RKO (cell line): ENCODE results near the gene HSCB.
"Not testable (repeated sequence)": the region's sequence is repeated elsewhere in the genome, so short reads cannot be mapped to it uniquely, and the experiment has no call there.

Source experiments
- DNase-seq: peaks from one replicate; pipeline ENCODE4 v3.0.0-alpha.2; 2016; ENCODE audit warnings: low spot score

Gene HSCB

DNA sequence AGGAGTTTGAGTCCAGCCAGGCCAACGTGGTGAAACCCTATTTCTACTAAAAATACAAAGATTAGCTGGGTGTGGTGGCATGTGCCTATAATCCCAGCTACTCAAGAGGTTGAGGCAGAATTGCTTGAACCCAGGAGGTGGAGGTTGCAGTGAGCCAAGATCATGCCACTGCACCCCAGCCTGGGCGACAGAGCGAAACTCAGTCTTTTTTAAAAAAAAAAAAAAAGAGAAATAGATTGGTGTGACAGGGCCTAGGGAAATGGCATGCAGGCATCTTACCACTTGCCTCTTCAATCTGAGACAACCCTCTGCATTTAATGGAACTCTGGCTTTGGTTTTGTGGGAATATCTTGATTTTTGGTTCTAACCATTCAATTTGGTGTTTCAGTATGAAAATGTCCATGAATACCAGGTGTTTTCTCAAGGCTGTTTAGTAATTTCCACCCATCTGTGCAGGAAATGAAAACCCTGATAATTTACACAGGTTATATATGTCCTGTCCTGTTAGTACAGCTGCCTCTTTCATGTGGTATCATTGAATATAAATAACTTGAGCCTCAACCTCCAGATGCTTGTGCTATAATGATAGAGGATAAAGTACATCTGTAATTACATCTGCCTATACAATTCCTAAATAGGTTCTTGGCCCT, 50.1 kb downstream of the HSCB start:
- DNase-seq, result no peak

DNA sequence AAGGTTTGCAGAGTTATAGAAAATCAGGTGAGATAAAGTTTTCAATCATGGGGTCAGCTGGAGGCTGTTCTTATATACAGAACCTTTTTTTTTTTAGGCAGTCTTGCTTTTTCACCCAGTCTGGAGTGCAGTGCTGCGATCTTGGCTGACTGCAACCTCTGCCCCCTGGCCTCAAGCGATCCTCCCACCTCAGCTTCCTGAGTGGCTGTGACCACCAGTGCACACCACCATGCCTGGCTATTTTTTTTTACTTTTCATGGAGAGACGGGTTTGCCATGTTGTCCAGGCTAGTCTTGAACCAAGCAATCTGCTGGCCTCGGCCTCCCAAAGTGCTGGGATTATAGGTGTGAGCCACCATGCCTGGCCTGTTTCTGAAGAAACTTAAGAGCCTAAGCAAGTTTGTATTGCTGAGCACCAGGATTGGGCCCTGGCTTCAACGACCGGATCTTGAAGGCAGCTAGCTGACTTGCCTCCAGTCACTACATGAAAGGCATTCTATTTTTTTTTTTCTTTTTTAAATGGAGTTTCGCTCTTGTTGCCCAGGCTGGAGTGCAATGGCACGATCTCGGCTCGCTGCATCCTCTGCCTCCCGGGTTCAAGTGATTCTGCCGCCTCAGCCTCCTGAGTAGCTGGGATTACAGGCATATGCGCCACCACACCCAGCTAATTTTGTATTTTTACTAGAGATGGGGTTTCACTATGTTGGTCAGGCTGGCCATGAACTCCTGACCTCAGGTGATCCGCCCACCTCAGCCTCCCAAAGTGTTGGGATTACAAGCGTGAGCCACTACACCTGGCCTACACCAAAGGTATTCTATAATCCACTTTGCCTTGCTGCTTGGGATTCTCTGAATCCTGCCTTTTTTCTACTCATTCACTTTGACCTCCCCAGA, 50.9 kb downstream of the HSCB start:
- DNase-seq, result no peak

GRCh38 chr22:28793976-28794584, 52.2 kb downstream of the HSCB start:
- DNase-seq, result no peak

GRCh38 chr22:28795071-28795693, 53.3 kb downstream of the HSCB start:
- no peak for DNase-seq

DNA sequence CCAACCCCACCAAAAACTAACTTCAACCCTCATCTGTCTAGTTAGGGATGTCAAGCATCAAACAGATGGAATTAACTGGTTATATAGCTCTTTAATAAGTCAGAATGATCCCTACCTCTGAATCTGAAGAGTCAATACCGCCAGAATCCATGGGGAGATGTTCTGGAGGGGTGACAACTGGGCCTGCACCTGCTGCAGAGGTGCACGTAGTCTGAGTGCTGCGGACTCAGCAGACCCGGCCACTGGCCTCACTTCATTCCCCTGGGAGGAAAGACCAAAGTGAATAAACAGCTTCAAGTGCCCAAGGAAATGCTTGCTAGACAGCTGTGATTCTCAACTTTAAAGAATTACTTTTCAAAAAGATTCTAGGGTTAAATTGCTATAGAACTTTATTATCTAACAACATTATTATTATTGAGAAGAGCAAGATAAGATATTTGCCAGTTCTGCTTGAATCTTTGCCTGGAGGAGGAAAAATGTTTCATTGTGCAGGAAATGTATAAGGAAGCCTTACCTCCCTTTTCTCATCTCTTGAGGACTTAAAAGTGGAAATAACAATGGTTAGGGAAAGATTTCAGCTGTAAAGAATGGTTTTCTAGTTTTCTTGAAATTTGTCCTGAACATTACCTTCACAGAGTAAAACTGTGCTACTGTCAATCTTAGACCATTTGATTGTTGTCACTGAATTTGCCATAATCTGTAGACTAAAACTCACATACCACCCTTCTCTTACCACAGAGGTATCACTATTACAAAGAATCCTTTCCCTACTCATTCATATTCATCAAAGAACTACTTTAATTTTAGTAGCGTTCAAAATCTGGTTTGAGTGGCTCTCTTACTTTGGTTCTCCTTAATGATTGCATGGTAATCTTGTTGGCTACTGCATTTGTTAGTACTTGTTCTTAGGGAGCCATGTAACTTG, 54.4 kb downstream of the HSCB start:
- no peak for DNase-seq

DNA sequence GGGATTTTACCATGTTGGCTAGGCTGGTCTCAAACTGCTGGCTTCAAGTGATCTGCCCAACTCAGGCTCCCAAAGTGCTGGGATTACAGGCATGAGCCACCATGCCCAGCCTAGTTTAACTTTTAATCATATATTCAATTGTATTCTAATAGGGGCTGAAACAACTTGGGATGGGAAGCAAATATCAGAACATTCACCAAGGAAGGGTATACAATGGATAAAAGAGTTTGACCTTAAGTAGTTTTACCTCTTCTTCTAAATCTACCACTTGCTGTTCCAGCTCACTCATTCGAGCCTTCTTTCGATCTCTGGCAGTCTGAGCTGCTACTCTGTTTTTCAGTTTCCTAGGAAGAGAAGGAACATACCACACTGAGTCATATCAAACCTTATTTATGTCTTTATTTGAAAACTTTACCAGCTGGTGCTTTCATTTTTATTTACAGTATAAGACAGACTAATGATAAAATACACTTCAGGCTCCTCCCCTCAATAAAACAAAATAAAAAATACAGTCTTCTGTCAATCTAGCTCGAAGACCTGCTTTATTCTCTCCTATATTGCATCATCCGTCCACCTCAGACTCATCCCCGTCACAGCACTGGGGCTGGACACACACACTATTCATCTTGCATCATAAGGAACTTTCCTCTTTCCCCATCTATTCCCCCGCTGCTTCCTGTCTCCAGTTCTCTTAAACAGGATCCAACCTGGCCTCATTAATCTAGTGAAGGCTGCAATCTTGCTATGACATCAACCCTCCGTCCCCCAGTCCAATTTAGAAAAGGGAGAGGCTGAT, 57.2 kb downstream of the HSCB start:
- DNase-seq, result peak; percentile 98

GRCh38 chr22:28799606-28800307, 57.9 kb downstream of the HSCB start:
- peak; percentile 40 for DNase-seq

GRCh38 chr22:28800308-28801041, 58.6 kb downstream of the HSCB start, which contains the start of gene XBP1:
TSS of gene XBP1 (minus strand) at chr22:28800569.
- peak; percentile 93 for DNase-seq

DNA sequence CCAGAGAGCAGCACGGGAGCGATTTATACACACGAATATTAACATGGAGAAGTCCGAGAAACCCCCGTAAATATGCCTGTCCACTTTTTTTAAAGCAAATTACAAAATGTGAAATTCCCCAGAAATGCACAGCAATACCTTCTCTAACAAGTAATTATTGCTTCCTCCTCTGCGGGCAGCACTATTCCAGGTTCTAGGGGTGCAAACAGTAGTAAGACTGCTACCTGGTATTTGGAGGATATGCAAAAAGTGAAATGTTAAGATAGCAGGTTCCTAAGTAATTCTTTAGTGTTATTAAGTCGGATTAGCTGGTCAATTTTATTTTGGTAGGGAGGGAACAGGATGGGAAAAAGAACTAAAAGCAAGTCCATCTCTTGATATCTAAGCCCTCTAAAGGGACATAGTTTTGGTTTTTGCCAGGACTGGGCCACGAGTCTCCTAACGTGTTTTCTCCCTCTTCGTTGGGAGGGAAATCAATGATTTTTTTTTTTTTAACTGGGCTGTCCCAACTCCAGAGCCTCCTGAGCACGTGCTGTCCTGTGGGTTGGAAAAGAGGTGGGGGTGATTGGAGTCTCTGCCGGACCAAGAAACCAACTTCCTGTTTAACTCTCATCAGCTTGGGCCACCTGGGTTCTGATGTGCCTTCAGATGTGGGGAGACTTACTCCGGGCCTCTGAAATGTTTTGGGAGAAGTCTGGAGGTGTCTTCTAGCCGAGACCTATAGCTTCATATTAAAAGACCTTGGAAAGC, 60.2 kb downstream of the HSCB start:
- no peak for DNase-seq

GRCh38 chr22:28802595-28803123, 60.8 kb downstream of the HSCB start:
- DNase-seq, result no peak

DNA sequence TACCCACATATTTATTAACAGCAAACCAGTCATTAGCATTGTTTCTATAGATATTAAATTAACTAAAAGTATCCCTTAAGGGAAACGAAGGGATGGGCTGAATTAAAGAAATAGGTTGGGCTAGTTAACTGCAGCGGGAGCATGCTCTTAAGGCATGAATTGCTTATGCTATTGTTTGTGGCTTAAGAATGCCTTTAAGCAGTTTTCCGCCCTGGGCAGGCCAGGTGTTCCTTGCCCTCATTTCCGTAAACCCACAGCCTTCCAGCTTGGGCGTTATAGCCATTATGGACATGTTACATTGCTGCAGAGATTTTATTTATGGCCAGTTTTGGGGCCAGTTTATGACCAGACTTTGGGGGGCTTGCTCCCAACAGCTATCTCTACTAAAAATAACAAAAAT, 63.6 kb downstream of the HSCB start:
- DNase-seq, result not testable (repeated sequence)
